Nephron (organoid): ENCODE data around the gene ILDR1.

Source experiments
- H3K27ac Mint-ChIP-seq, 3 experiments: 2 replicates each; pipeline ENCODE4 v1.8.0; 2020; ENCODE audit warnings: mixed read lengths in 3 of 3, mild to moderate bottlenecking in 2 of 3, moderate library complexity in 1 of 3
- H3K27me3 Mint-ChIP-seq: 2 replicates; pipeline ENCODE4 v1.8.0; 2021; ENCODE audit warnings: low read depth, mild to moderate bottlenecking, moderate library complexity, mixed read lengths
- H3K36me3 Mint-ChIP-seq: 2 replicates; pipeline ENCODE4 v1.8.0; 2020; ENCODE audit warnings: low read depth, mixed read lengths
- H3K4me1 Mint-ChIP-seq: 2 replicates; pipeline ENCODE4 v1.8.0; 2020; ENCODE audit warnings: mixed read lengths
- H3K4me3 Mint-ChIP-seq, 3 experiments: 2 replicates each; pipeline ENCODE4 v1.8.0; 2020; ENCODE audit warnings: mild to moderate bottlenecking in 3 of 3, mixed read lengths in 3 of 3, moderate library complexity in 2 of 3
- H3K9me3 Mint-ChIP-seq: 2 replicates; pipeline ENCODE4 v1.8.0; 2020; ENCODE audit warnings: mixed read lengths
- TF ChIP-seq, protein P1 (sequence below), 3 experiments: fragments of 200-600 bp; sonication (generic); IDR thresholded peaks; one replicate each; pipeline ENCODE4 v1.5.0; 2021; ENCODE audit warnings: antibody characterized with exemption in 3 of 3; ENCODE audit not compliant: unreplicated experiment in 3 of 3

Gene ILDR1

DNA sequence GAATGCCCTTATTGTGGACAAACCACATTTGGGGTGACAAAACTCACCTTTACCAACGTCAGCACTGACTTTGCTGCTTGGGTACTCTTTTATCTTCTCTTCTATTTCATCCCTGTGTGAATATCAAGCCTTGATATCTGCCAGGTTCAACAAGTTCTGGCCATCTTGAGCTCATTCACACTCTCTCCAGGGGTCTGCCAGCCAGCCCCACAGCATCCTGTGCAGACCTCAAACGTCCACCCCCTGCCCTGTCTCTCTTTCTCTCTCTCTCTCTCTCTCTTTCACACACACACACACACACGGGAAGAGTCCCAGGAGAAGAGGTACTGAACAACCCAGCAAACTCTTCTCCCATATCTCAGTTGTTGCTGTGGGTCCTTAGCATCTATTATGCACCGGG, 10.7 kb downstream of the ILDR1 start:
- H3K4me3 Mint-ChIP-seq = no peak overlapping the region
- TF ChIP-seq, protein P1, sequence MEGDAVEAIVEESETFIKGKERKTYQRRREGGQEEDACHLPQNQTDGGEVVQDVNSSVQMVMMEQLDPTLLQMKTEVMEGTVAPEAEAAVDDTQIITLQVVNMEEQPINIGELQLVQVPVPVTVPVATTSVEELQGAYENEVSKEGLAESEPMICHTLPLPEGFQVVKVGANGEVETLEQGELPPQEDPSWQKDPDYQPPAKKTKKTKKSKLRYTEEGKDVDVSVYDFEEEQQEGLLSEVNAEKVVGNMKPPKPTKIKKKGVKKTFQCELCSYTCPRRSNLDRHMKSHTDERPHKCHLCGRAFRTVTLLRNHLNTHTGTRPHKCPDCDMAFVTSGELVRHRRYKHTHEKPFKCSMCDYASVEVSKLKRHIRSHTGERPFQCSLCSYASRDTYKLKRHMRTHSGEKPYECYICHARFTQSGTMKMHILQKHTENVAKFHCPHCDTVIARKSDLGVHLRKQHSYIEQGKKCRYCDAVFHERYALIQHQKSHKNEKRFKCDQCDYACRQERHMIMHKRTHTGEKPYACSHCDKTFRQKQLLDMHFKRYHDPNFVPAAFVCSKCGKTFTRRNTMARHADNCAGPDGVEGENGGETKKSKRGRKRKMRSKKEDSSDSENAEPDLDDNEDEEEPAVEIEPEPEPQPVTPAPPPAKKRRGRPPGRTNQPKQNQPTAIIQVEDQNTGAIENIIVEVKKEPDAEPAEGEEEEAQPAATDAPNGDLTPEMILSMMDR (IDR thresholded peaks at IDR 0.05; ENCODE audit: unreplicated experiment in 3 of 3) = no peak
- no peaks in the 10 kb centered on the region for H3K9me3 Mint-ChIP-seq
- H3K27me3 Mint-ChIP-seq = peaks cover 4% of the 10 kb centered on the region
- no peaks in the 10 kb centered on the region for H3K36me3 Mint-ChIP-seq
- H3K27ac Mint-ChIP-seq = no peak overlapping the region
- no peaks in the 10 kb centered on the region for H3K4me1 Mint-ChIP-seq

DNA sequence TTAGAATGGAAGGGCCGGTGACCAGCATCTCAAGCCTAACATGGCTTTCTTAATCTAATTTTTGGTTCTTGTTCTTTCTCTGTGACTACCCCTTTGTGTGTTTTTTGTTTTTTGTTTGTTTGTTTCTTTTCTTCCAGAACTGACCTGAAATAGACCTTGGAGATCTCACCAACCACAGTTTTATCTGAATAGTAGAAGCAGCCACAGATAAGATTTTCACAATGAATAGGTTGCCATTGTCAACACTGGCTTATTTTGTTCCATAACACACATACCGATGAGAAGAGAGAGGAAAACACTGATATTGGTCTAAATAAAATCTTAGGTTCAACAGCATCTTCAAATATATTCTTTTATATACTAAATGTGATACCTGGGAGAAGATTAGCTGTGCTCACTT, 11.5 kb downstream of the ILDR1 start:
- TF ChIP-seq, protein P1 (IDR thresholded peaks at IDR 0.05; ENCODE audit: unreplicated experiment in 3 of 3) = no peak
- no peaks in the 10 kb centered on the region for H3K27me3 Mint-ChIP-seq

DNA sequence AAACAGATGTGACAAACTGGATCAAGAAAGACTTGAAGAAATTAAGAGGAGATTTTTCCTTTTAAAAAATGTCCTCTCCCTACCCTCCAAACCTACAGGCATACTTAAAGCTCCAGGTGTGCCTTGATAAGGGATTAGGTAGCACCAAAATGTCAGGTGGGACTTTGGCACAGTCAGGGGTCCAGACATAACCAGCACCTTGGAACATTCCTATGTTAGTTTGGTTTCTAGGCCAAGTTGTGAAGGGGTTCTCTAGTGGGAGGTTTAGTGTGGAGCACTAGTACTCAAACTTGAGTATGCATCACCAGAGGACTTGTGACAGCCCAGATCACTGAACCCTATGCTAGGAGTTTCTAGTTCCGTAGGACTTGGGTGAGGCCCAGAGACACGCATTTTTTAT, 13.9 kb downstream of the ILDR1 start:
- no peaks in the 10 kb centered on the region for H3K9me3 Mint-ChIP-seq
- H3K36me3 Mint-ChIP-seq = no peaks in the 10 kb centered on the region
- no peak overlapping the region for H3K4me3 Mint-ChIP-seq
- H3K4me1 Mint-ChIP-seq = peaks cover 4% of the 10 kb centered on the region
- no peak overlapping the region for H3K27ac Mint-ChIP-seq
- H3K27me3 Mint-ChIP-seq = no peaks in the 10 kb centered on the region
- TF ChIP-seq, protein P1 (IDR thresholded peaks at IDR 0.05; ENCODE audit: unreplicated experiment in 3 of 3) = no peak

More for the DNA sequence above, 11.5 kb downstream of the ILDR1 start:
- H3K4me3 Mint-ChIP-seq = no peak overlapping the region
- H3K9me3 Mint-ChIP-seq = no peaks in the 10 kb centered on the region
- H3K27ac Mint-ChIP-seq = no peak overlapping the region
- no peaks in the 10 kb centered on the region for H3K36me3 Mint-ChIP-seq
- no peaks in the 10 kb centered on the region for H3K4me1 Mint-ChIP-seq

DNA sequence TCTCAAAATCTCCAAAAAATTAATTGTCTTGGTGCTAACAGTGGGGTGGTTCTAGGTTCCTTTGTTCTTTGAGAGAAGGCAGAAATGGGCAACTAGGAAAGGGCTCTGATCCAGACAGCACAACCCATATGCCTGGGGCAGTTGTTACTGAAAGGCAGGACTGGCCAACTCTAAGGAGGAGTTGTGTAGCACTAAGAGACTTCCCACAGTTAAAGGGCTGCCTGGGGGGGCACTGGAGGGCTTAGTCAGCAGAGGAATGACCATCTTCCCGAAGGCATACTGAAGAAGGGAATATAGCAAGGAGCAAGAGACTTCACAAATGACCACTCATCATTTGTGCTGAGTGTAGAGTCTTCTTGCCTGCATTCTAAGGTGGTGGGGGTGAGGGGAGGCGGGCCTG, 15.8 kb downstream of the ILDR1 start:
- Mint-ChIP-seq H3K36me3 (no peaks in the 10 kb centered on the region), H3K27me3 (no peaks in the 10 kb centered on the region)
- TF ChIP-seq, protein P1 (IDR thresholded peaks at IDR 0.05; ENCODE audit: unreplicated experiment in 3 of 3) = no peak

DNA sequence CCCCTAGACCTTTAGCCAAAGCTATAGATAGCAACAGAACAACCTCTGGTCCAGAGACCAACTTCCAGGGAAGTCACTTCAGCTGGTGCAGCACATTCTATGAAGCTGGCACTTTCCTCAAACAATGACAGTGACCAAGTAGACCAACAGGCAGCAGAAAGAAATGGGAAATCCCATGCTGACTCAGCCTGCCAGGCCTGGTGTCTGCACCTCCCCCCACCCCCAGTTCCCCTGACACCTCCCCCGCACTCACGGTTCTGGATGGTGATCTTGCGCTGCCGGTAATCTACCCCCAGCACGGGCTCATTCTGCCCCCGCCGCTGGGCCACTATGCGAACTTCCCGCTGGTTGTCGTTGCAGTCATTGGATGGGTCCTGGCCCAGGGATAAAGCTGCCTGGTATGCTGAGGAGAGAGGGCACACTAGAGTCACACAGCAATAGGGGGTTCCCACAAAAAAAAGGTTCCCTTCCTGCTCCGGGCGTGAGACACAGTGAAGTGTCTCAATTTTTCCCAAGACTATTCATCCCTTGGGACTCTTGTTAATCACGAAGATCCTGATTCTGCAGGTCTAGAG, 17.0 kb downstream of the ILDR1 start:
- no peaks in the 10 kb centered on the region for H3K36me3 Mint-ChIP-seq
- H3K27me3 Mint-ChIP-seq = no peaks in the 10 kb centered on the region
- TF ChIP-seq, protein P1 (IDR thresholded peaks at IDR 0.05; ENCODE audit: unreplicated experiment in 3 of 3) = no peak
- peaks cover 4% of the 10 kb centered on the region for H3K4me1 Mint-ChIP-seq
- no peak overlapping the region for H3K4me3 Mint-ChIP-seq
- H3K9me3 Mint-ChIP-seq = no peaks in the 10 kb centered on the region
- H3K27ac Mint-ChIP-seq = no peak overlapping the region

More for the DNA sequence above, 15.8 kb downstream of the ILDR1 start:
- H3K4me1 Mint-ChIP-seq = peaks cover 4% of the 10 kb centered on the region
- H3K4me3 Mint-ChIP-seq = no peak overlapping the region
- H3K9me3 Mint-ChIP-seq = no peaks in the 10 kb centered on the region
- peak overlapping the region in 1 of 3 experiments; percentile 29 for H3K27ac Mint-ChIP-seq

DNA sequence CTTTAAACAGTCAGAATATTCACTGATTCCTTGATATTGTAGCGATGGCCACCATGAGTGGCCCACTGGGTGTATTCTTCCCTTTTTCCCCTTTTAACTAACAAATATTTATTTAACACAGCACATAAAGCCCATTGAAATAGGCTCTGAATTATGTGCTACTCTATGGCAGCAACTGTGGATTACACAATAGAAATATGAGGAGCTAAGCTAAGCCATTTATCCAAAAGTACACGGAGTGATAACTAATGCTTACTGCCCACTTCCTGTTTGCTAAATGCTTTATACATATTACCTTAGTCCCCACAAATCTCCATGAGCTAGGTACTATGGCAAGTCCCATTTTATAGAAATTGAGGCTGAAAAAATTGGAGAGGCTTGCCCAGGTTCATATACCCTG, 17.9 kb downstream of the ILDR1 start:
- Mint-ChIP-seq H3K27me3 (no peaks in the 10 kb centered on the region), H3K4me1 (peaks cover 4% of the 10 kb centered on the region), H3K36me3 (no peaks in the 10 kb centered on the region), H3K27ac (peak overlapping the region in 1 of 3 experiments; percentile 23), H3K4me3 (no peak overlapping the region), H3K9me3 (no peaks in the 10 kb centered on the region)
- TF ChIP-seq, protein P1 (IDR thresholded peaks at IDR 0.05; ENCODE audit: unreplicated experiment in 3 of 3) = no peak
